Left ventricle myocardium inferior (tissue), 1 donor: Measurements from ENCODE around the gene ERICH6. TPM values are rescaled to one million over a fixed set of nuclear protein-coding genes. Genes with fewer than 3 reads are reported as not detected.

Experiments
- DNase-seq: peaks from one replicate; pipeline ENCODE4 v3.0.0-alpha.2; 2020
- H3K27ac ChIP-seq: fragments of 200-600 bp; replicated peaks from 2 replicates; pipeline ENCODE4 v1.8.0; 2021
- H3K27me3 ChIP-seq: fragments of 200-600 bp; 2 replicates; pipeline ENCODE4 v1.8.0; 2021; ENCODE audit warnings: low read depth
- H3K36me3 ChIP-seq: fragments of 200-600 bp; 2 replicates; pipeline ENCODE4 v1.8.0; 2021
- H3K4me1 ChIP-seq: fragments of 200-600 bp; 2 replicates; pipeline ENCODE4 v1.8.0; 2021
- H3K4me3 ChIP-seq: fragments of 200-600 bp; 2 replicates; pipeline ENCODE4 v1.8.0; 2021; ENCODE audit warnings: mild to moderate bottlenecking, moderate library complexity
- H3K9me3 ChIP-seq: fragments of 200-600 bp; replicated peaks from 2 replicates; pipeline ENCODE4 v1.8.0; 2021
- CTCF ChIP-seq: fragments of 200-600 bp; IDR thresholded peaks from 2 replicates; pipeline ENCODE4 v1.8.0; 2021; ENCODE audit warnings: antibody characterized with exemption, mild to moderate bottlenecking, borderline replicate concordance
- intact Hi-C: fragments of 100-400 bp; cut with micrococcal nuclease; formaldehyde crosslinking; loops from one replicate; pipeline ENCODE4 v1.11.0; 2022
- total RNA-seq: library from RNA; stranded (reverse); fragmentation: NEBNext Ultra II Directional; extraction: Animal tissue kit (Norgen Biotek cat#: 25700); gene quantifications from one replicate; pipeline ENCODE4 v1.2.1, GENCODE V29; 2021
- donor health status: DM: no; HTN: yes; CAD: no; lungs with severe emphysema.

Gene ERICH6
- total RNA-seq, 1 donor from 2014 or later, result 0.55 TPM

- no peak overlapping the region for H3K4me3 ChIP-seq
- H3K27me3 ChIP-seq, result no peaks in the 10 kb centered on the region
- no peak for DNase-seq
- intact Hi-C loops, result no loop called here
- no peak for TF ChIP-seq CTCF
- no peak overlapping the region for H3K27ac ChIP-seq
- H3K4me1 ChIP-seq, result no peaks in the 10 kb centered on the region
- no peaks in the 10 kb centered on the region for H3K9me3 ChIP-seq
- H3K36me3 ChIP-seq, result no peaks in the 10 kb centered on the region
Observed at GRCh38 chr3:150653110-150653561, 50.6 kb downstream of the ERICH6 start.

GRCh38 chr3:150640256-150640655 is 63.5 kb downstream of the ERICH6 start:
- Histone ChIP-seq H3K36me3 (no peaks in the 10 kb centered on the region), H3K27me3 (no peaks in the 10 kb centered on the region), H3K4me3 (no peak overlapping the region), H3K27ac (no peak overlapping the region), H3K4me1 (peaks cover 3% of the 10 kb centered on the region), H3K9me3 (no peaks in the 10 kb centered on the region)
- TF ChIP-seq CTCF, result no peak
- no peak for DNase-seq
- intact Hi-C loops, result no loop called here

- Histone ChIP-seq H3K36me3 (no peaks in the 10 kb centered on the region), H3K27ac (no peak overlapping the region), H3K9me3 (no peaks in the 10 kb centered on the region), H3K4me1 (peaks cover 5% of the 10 kb centered on the region), H3K4me3 (no peak overlapping the region), H3K27me3 (no peaks in the 10 kb centered on the region)
- intact Hi-C loops, result no loop called here
- no peak for DNase-seq
- TF ChIP-seq CTCF, result no peak
Observed at GRCh38 chr3:150639262-150639661, 64.5 kb downstream of the ERICH6 start.

GRCh38 chr3:150636258-150636657 is 67.5 kb downstream of the ERICH6 start:
- H3K4me3 ChIP-seq, result no peak overlapping the region
- no peaks in the 10 kb centered on the region for H3K9me3 ChIP-seq
- H3K27ac ChIP-seq, result no peak overlapping the region
- no peak for TF ChIP-seq CTCF
- H3K4me1 ChIP-seq, result peaks cover 5% of the 10 kb centered on the region
- no peak for DNase-seq
- intact Hi-C loops, result no loop called here
- H3K27me3 ChIP-seq, result no peaks in the 10 kb centered on the region
- H3K36me3 ChIP-seq, result peaks cover 3% of the 10 kb centered on the region

- no peak for DNase-seq
- no peak overlapping the region for H3K27ac ChIP-seq
- peaks cover 10% of the 10 kb centered on the region for H3K36me3 ChIP-seq
- no peak for TF ChIP-seq CTCF
- intact Hi-C loops, result no loop called here
- H3K27me3 ChIP-seq, result no peaks in the 10 kb centered on the region
- H3K4me3 ChIP-seq, result no peak overlapping the region
- H3K4me1 ChIP-seq, result peaks cover 5% of the 10 kb centered on the region
- no peaks in the 10 kb centered on the region for H3K9me3 ChIP-seq
Observed at GRCh38 chr3:150635526-150635925, 68.2 kb downstream of the ERICH6 start.

- H3K4me3 ChIP-seq, result no peak overlapping the region
- no peaks in the 10 kb centered on the region for H3K27me3 ChIP-seq
- H3K4me1 ChIP-seq, result peaks cover 5% of the 10 kb centered on the region
- no peak for TF ChIP-seq CTCF
- peaks cover 14% of the 10 kb centered on the region for H3K36me3 ChIP-seq
- intact Hi-C loops, result no loop called here
- no peak overlapping the region for H3K27ac ChIP-seq
- no peaks in the 10 kb centered on the region for H3K9me3 ChIP-seq
- DNase-seq, result no peak
Observed at GRCh38 chr3:150635076-150635475, 68.6 kb downstream of the ERICH6 start.
